Breast epithelium (tissue), 3 donors: Measurements from ENCODE around the gene RNU11.

Experiments used
- POLR2A ChIP-seq: fragments of 450-650 bp; IDR thresholded peaks from one replicate; pipeline ENCODE4 v1.6.1; 2016; ENCODE audit warnings: antibody characterized with exemption, mild to moderate bottlenecking, moderate library complexity
- TF ChIP-seq, protein P1 (sequence below), 3 donors: fragments of 450-650 bp; IDR thresholded peaks; one replicate each; pipeline ENCODE4 v1.5.1; 2016 to 2017; ENCODE audit warnings: antibody characterized with exemption in 3 of 3, mild to moderate bottlenecking in 3 of 3, moderate library complexity in 3 of 3

GRCh38 chr1:28631713-28632112 lies 16.7 kb upstream of the RNU11 start:
- TF ChIP-seq, protein P1, sequence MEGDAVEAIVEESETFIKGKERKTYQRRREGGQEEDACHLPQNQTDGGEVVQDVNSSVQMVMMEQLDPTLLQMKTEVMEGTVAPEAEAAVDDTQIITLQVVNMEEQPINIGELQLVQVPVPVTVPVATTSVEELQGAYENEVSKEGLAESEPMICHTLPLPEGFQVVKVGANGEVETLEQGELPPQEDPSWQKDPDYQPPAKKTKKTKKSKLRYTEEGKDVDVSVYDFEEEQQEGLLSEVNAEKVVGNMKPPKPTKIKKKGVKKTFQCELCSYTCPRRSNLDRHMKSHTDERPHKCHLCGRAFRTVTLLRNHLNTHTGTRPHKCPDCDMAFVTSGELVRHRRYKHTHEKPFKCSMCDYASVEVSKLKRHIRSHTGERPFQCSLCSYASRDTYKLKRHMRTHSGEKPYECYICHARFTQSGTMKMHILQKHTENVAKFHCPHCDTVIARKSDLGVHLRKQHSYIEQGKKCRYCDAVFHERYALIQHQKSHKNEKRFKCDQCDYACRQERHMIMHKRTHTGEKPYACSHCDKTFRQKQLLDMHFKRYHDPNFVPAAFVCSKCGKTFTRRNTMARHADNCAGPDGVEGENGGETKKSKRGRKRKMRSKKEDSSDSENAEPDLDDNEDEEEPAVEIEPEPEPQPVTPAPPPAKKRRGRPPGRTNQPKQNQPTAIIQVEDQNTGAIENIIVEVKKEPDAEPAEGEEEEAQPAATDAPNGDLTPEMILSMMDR (IDR thresholded peaks at IDR 0.05) = no peak
- TF ChIP-seq POLR2A = no peak
